Dermis microvascular lymphatic vessel endothelial cell (primary cell): ENCODE data around the gene CFAP46. TPM values are rescaled to one million over a fixed set of nuclear protein-coding genes. Genes with fewer than 3 reads are reported as not detected.
"Not testable (repeated sequence)": the region's sequence is repeated elsewhere in the genome, so short reads cannot be mapped to it uniquely, and the experiment has no call there.

Source experiments
- DNase-seq, 2 donors: peaks; one replicate each; pipeline versions ENCODE4 v3.0.0 to v3.0.0-alpha.2; 2010; ENCODE audit warnings: low read depth in 2 of 2
- total RNA-seq: library from RNA; depleted of rRNA; stranded (reverse); fragments of >200 nt; gene quantifications from 2 replicates; pipeline ENCODE4 v1.2.1, GENCODE V29; 2014

CFAP46 gene
- total RNA-seq, 1 donor from 2014 or later = 1.2 TPM

DNA sequence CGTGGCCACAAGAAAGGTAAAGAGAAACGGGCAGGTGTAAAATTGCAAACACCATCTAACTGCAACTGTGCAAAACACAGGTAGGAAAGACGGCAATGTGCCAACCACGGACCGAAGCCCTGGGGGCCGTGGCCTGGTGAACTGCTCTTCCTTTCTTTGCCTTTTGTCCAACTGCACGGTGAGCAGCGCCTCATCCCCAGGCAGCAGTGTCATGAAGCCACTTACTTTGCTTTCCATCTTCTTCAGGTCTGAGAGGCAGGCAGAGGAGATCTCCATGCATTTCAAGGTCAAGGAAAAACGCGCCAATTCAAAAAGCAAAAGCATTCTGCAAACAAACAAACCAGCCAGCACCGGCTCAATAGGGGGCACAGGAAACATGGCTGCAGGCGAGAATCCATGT is 12.9 kb downstream of the CFAP46 start:
- no peak for DNase-seq

DNA sequence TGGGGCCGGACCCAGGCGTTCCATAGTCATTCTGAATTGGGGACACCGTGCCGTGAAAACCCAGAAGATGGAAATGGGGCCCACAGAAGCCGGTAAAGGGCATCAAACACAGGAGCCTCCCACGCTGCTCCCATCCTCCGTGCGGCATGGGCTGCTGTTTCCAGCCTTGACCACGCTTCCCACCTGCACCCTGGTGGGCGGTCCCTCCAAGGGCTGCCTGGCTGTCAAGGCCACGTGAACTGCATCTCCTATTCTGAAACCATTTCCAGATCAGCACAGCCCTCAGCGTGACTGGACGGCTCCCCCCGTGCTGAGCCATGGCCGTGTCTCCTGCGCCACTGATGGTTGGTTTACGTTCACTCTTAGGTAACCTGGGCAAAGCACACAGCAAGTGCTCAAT is 14.1 kb downstream of the CFAP46 start:
- DNase-seq = no peak

DNA sequence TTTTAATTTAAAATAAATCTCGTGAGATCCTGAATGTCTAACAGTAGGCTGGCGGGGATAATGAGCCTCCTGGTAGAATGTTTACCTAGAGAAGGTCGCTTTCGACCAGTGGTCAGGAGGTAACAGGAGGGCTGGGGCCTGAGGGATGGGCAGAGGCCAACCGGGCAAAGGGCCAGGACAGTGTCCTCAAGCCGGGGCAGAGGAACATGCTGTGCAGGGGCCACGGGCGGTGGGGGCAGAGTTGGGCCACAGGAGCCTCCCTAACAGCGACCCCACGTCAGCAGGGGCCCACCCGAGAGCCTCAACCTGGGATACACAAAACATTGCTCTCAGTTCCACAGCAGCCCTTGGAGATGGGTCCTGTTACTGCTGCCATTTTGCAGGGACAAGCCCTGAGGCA is 14.5 kb downstream of the CFAP46 start:
- no peak for DNase-seq

DNA sequence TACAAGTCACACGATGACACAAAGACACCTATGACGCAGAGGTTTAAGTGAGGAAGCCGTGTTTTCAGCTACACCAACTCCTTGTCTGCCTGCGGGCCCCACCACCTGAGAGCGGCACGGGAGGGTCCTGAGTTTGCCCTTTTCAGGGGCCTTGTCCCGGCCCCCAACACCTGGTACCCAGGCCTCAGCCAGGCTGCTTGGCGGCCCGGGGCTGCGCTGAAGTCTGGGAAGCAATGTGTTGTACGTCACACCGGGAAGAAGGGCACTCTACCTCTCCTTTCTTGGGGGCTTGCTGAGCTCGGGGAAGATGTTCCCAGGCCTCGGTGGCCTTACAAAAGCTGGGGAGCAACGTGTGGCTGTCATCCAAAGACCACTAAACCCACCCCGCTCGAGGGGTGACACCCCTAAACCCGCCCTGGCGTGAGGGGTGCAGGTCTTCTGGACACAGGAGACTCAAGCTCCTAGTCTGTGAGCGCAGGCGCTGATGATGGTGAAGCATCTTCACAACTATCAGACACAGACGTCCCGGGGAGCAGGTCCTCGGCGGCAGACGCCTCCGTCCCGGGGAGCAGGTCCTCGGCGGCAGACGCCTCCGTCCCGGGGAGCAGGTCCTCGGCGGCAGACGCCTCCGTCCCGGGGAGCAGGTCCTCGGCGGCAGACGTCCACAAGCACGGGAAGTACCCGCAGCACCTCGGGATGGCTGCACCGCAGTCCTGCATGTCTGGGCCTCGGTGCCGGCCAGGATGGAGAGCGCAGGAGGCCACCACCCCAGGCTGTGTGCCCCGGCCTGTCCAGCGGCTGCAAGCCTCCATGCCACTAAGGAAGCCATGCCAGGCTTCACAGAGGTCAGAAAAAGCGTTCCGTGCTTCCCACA is 15.4 kb downstream of the CFAP46 start:
- DNase-seq = no peak

DNA sequence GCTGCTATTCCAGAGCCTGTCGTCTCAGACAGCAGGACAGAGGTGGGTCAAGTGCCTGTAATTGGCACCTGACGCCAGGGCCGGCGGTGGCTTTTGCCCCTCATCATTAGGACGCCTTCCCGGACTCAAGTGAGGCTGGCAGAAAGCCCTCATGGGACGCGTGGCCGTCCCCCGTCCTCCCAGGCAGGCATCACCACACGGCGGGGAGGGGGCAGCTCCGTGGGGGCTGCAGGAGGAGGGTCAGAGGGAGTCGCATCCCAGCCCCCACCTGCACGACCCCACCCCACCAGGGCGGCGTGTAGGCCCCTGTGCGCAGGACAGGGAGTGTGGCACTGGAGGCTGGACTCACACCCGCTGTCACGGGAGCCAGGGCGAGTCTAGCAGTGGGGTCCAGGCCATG is 16.3 kb downstream of the CFAP46 start:
- no peak for DNase-seq

DNA sequence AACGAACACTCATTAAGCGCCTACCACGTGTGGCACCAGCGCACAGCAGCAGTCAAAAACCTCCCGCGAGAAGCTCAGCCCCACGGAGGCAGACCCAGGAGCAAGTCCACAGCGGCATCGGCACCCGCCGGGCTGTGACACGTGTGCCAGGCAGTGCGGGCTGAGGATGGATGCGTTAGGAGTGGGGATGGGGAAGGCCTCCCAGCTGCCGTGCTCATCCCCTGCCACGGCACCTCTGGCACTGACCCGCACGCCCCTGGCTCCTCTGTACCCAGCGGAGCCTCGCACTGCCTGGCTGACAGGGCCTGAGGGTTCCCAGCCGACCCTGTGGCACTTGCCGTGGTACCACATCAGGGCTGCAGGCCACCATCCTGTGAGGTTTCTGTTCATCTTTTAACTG is 16.8 kb downstream of the CFAP46 start:
- DNase-seq = no peak

DNA sequence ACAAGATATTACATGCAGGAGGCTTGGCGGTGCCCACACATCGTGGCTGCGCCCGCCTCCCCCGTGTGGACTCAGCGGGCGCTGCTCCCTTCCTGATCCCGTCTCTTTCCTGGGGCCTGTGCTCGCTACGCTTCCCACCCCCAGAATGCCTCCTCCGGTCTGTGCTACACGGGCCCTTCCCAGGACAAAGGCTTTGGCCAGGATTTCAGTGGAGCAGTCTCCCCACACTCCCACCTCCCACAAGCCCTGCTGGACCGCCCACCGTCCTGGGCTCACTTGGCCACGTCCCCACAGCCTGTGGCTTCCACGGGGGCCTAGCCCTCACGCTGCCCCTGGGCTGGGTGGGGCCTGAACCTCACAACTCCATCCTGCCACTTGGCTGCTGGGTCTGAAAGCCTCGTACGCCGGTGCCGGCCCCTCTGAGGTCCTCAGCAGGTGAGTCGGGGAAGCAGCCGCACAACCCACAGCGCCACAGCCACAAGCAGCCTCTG is 17.3 kb downstream of the CFAP46 start:
- no peak for DNase-seq

DNA sequence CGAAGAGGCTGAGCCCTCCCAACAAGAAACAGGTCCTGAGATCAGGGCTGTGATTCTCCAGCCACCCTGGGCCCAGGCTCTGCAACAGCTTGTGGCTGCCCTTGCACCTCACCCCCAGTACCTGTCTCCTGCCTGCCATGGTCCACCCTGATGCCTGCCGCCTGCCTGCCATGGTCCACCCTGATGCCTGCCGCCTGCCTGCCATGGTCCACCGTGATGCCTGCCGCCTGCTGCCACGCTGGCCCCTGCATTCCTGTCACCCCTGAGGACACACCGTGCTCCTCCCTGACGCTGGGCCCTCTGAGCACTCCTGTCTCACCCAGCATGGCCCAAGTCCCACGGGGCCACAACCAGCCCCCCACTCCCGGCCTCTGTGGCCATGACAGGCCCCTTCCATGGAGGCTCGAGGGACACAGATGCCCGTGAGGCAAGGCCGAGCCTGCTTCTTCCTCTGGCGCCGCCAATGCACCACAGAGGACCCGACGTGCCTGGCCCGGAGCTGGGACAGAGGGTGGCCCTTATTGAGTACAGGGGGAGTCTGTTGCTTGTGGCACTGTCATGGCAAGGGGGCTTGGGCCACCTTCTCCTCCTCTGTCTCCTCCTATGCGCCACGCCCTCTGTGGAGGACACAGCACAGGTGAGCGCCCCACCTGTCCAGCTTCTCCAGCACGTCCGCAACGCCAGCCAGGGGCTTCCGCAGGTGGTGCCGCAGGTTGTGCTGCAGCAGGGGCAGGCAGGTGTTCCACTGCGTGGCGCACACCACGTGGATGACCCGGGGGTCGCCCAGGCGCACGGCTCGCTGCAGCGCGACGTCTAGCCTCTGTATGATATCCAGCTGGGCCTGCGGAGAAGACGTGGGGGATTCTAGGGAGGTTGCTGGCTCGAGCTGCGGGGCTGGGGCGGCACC is 18.1 kb downstream of the CFAP46 start:
- no peak for DNase-seq

DNA sequence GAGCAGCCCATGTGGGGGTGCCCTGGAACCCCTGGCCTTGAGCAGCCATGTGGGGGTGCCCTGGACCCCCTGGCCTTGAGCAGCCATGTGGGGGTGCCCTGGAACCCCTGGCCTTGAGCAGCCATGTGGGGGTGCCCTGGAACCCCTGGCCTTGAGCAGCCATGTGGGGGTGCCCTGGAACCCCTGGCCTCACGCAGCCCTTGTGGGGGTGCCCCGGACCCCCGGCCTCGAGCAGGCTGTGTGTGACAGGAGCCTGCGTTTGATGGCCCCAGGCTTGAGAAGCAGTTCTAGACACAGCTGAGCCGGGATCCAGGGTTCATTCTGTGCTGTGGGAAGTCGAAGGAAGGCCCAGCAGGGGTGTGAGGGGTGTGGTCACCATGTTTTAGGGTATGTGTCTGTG is 19.0 kb downstream of the CFAP46 start:
- not testable (repeated sequence) for DNase-seq

DNA sequence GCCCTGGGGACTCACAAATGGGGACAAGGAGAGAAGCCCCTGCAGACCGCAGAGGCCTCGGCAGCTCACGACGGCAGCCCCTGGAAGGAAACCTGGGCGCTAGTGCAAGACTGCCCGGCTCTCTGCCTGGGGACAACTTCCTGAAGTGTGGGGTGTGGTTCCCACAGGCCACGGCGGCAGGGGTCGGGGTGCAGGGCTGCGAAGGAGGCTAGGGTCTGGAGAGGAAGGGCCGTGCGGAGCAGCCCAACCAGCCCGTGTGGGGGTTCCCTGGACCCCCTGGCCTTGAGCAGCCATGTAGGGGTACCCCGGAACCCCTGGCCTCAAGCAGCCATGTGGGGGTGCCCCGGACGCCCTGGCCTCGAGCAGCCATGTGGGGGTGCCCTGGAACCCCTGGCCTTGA is 19.5 kb downstream of the CFAP46 start:
- no peak for DNase-seq

DNA sequence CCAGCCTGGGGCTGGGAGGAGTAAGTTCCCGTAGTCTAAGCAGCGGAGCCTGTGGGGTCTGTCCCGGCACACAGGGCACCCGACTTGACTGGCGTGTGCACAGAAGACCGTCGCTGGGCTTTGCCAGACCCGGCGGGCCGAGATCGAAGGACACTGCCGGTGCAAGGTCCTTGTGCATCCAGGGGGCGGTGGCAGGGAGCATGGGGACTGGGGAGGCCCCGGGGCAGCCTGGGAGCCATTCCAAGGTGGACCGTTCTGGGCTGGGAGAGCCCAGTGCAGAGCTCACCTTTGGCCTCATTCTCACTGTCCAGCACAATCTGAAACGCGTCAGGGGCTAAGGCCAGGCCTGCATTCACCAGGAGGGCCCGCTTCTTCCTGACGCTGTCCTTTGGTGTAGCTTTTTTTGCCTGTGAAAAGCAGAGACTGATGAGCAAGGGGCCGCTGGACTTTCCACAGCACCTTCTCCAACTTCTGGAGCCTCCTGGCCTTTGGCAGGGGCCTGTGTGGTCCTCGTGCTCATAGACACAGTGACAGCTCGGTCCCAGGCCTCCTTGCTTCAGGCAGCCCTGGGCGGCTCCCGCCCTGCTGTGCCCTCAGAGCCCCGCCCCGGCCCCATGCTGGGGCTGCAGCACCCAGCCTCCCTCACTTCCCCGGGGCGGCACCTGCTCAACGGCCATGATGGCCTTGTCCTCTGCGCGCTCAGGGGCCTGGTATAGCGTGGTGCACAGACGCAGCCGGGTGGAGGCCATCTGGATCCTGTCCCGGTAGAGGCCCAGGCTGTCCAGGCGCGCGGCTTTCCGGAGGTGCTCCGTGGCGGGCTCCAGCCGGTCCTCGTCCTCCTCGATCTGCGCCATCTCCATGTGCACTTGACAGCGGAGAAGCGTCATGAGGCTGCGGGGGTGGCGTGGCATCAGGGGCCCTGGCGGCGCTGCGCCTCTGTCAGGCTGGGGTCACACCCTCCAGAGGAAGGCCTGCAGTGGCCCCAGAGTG is 20.3 kb downstream of the CFAP46 start:
- no peak for DNase-seq

DNA sequence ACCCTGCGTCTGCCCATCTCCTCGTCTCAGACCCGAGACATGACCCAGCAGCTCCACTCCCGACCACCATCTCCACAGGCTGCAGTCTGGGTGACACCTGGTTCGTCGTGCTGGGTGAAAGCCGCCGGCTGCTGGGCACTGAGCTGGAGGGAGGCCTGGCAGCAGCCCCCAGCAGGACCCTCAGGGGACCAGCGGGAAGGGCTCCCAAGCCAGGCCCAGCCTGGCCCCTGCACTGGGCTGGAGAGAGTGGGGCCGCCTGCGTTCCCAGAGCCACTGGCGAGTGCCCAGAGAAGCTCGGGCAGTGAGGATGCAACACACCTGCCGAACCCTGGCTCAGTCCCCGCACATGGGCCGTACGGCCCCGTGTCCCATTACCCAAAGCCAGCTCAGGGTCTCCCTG is 21.3 kb downstream of the CFAP46 start:
- no peak for DNase-seq

DNA sequence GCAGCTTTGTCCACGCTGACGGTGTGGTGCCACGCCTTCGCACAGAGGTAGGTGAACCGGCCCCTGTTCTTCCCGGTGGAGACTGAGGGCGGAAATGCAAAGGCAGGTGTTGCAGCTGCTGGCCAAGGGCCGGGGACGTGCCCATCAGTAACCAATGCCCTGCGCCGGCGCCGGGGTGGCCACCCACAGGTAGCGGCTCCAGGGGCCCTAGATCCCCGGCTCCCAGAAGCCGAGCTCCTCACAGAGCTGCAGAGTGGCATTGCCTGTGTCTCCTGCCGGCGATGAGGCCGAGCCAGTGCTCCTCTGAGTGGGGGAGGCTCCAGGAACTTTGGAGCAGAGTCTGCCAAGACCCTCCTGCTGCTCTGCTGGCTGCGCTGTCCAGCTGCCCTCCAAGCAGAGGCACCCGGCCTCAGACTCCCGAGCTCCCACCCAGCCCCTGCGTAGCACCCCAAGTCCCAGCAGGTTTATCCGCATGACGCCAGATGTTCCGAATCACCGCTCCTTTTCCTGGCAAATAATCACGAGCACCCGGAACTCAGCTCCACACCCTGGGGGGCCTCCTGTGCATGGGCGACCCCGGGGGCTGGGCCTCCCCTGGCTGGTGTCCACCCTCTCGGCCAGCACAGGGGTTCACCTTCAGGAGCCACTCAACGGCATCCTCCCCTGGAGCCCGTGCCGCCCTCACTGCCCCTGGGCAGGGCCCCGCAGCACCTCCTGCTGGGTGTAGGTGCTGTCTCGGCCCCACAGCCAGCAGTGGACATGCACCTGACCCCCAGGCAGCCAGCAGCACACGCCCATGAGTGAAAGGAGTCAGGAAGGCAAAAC is 22.1 kb downstream of the CFAP46 start:
- DNase-seq = no peak

DNA sequence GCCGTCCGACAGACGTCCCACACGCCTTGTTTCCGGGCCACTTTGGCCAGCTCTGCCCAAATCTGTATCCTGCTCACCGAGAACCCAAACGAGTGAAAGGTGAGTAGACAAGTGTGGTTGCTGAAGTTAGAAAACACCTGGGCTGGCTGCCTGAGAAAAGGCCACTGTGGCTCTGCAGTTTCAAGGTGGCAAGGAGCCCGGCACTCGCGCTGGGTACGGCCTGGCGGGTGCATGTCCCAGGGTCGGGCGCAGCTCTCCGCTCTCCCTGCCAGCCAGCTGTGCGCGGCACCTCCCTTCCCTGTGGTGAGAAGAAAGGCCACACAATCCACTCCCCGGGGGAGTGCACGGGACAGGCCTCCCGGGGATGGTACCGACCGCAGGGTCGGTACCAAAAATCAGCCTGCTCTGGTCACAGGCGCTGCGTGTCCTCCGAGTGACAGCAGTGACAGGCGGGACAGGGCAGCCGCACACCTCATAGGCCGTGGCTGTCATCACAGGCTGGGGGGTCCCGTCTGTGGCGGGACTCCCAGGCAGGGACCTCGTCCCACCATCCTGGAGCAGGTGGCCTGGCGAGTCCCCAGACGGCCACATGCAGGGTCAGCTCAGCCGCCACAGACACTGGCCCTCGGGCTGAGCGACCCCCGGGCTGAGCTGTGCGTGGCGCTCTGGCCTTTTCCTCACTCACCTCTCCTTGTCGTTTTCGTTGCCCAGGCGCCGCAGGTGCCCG is 22.8 kb downstream of the CFAP46 start:
- no peak for DNase-seq

DNA sequence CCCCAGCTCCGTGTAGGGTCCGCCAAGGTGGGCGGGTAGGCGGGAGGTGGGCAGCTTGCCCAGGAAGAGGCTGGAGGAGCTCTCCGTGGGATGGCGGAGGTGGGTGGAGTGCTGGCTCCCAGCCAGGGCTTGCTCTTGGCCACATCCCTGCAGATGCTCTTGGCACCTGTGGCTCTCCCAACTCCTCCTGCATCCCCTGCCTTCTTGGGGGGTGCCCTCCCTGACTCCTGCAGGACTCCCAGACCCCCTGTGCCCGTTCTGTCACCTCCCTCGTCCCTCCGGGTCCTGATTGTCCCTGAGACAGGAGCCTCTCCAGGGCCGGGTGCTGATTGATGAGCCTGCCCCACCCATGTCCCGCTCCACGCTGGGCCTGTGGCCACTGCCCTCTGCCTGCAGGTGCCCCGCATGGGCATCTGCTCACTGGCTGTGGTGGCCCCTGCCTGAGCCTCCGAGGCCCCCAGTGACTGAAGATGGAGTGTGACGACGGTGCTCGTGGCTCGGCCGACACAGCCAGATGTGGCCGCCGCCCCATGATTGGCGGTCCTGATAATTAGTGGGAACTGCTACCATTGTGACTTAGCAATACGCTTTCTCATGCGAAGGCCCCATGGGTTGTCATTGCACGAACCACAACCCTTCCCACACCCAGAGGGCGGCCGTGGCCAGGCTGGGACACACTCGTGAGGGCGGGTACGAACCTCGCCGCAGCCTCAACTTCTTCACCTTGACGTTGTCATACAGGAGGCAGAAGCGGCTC is 23.6 kb downstream of the CFAP46 start:
- DNase-seq = no peak

DNA sequence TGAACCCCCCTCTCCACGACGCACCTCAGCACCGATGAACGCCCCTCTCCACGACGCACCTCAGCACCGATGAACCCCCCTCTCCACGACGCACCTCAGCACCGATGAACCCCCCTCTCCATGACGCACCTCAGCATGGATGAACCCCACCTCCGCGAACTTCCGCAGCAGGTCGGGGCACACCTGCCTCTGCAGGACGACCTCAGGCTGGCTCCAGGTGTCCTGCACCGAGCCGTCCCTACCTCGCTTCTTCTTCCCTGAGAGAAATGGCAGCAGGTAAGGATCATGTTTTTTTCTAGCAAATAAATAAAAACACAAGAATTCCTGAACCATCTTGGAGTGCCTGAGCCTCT is 24.1 kb downstream of the CFAP46 start:
- no peak for DNase-seq

DNA sequence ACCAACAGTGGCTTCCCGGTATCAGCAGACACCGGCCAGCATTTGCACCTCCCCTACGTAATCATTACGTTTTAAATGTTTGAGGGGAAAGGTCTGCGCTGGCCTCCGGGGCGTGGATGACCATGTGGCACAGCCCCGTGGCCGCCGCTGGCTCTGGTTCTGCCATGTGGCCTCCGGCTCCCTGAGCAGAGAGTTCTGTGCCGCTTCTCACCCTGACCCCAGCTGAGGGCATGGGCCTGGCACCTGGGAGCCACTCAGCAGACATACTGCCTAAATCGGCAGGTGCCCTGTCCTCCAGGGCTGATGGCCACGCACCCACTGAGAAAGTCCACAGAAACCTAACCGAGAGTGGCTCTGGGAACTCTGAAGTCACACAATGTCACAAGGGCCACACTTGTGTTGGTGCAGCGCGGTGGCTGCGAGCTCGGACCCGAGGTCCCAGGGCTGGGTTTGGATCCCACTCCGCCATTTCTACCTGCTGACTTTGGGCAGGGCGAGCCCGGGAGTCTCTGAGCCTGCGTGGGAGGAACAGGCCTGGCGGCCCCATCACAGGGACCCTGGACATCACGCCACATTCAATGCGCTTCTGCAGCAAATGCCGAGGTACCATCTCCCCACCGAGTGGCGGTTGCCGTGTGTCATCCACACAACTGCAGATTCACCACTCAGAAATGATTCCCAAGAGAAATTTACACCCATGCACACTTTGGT is 25.3 kb downstream of the CFAP46 start:
- no peak for DNase-seq

DNA sequence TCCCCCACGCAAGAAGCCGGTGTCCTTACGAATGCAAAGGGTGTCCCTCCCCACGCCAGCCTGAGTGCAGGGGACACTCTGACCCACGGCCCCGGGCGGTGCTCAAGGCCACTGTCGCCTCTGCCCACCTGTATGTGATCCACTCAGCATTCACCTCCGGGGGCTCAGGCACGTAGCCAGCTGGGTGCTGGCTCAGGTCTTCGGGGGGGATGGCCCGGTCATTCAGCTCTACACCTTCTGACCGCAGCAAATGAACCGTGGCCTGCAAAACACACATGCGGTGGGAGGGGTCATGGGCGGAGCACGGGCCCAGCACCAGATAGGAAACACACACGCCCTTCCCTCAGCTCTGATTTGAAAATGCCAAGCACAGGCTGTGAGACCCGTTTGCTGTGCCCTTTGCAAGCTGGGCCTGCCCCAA is 25.9 kb downstream of the CFAP46 start:
- no peak for DNase-seq
